G401 (cell line): ENCODE results near the gene SCAMP1. TPM values are rescaled to one million over a fixed set of nuclear protein-coding genes. Genes with fewer than 3 reads are reported as not detected.

Experiments used
- DNase-seq: peaks from one replicate; pipeline ENCODE4 v3.0.0-alpha.2; 2015; ENCODE audit warnings: low spot score
- in situ Hi-C: cut with HindIII; loops from 2 replicates; pipeline ENCODE4 v1.10.0; 2016; ENCODE audit warnings: low sequenced_read_pairs, mixed read lengths
- total RNA-seq: library from RNA; depleted of rRNA; stranded (reverse); fragments of >200 nt; shearing (Covaris generic); gene quantifications from 2 replicates; pipeline ENCODE4 v1.2.3, GENCODE V29; 2014; rRNA removed

The SCAMP1 gene
- total RNA-seq, 1 experiment from 2014 or later = 49.7 TPM

GRCh38 chr5:78526049-78526525 is 165.7 kb downstream of the SCAMP1 start:
- in situ Hi-C loops = no loop called here
- no peak for DNase-seq

GRCh38 chr5:78527054-78527859 is 166.8 kb downstream of the SCAMP1 start:
- no peak for DNase-seq
- in situ Hi-C loops = no loop called here

DNA sequence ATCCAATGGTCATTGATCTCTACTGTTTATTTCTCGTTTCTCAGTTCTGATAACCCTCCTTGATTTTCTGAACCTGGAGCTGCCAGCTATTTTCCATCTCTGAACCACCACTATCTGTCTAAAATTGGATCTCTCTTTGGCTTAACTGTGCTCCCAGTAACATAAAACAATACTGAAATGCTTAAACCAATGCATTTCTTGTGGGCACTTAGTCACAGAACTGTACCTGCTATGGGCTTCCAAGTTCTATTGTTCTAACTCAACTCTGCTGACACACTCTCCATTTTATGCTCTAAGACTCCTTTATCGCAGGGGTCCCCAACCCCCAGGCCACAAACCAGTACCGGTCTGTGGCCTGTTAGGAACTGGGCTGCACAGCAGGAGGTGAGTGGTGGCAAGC is 167.5 kb downstream of the SCAMP1 start:
- in situ Hi-C loops = no loop called here
- DNase-seq = no peak

Other genes with a start within 250 kb of the SCAMP1 start
- 50.4 and 128 TPM in 2 replicates for gene AP3B1, start 65.9 kb upstream of the SCAMP1 start, total RNA-seq